ENCODE data around the gene ZC3H7B.

DNA sequence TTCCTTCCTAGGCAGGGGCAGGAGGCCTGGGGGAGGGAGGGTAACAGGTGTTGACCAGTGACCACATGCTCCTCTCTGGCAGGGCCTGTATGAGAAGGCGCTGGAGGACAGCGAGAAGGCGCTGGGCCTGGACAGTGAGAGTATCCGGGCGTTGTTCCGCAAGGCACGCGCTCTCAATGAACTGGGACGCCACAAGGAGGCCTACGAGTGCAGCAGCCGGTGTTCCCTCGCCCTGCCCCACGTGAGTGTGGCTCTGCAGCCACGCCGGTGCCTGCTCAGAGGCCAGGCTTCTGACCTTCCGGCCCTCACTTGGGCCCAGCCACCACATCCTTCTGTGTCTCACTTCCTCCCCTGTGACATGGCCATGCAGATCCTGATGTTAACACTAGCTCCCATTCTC is 25.8 kb downstream of the ZC3H7B start:
- no peak for TF ChIP-seq POLR2AphosphoS5 (IDR thresholded peaks at IDR 0.05)
- TF ChIP-seq, protein P1, sequence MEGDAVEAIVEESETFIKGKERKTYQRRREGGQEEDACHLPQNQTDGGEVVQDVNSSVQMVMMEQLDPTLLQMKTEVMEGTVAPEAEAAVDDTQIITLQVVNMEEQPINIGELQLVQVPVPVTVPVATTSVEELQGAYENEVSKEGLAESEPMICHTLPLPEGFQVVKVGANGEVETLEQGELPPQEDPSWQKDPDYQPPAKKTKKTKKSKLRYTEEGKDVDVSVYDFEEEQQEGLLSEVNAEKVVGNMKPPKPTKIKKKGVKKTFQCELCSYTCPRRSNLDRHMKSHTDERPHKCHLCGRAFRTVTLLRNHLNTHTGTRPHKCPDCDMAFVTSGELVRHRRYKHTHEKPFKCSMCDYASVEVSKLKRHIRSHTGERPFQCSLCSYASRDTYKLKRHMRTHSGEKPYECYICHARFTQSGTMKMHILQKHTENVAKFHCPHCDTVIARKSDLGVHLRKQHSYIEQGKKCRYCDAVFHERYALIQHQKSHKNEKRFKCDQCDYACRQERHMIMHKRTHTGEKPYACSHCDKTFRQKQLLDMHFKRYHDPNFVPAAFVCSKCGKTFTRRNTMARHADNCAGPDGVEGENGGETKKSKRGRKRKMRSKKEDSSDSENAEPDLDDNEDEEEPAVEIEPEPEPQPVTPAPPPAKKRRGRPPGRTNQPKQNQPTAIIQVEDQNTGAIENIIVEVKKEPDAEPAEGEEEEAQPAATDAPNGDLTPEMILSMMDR (IDR thresholded peaks at IDR 0.05): no peak
